SK-N-SH treated with all-trans-retinoic acid at 6 μM for 48 hours (cell line): Measurements from ENCODE around the gene THRAP3.

Experiments used
- ATAC-seq: fragments of 200-7000 bp; cut with Tn5 transposase; 3 replicates; pipeline ENCODE4 v1.9.1; 2020; ENCODE audit warnings: mild to moderate bottlenecking, moderate library complexity
- ARNTL ChIP-seq: fragments of 450-650 bp; formaldehyde crosslinking; IDR thresholded peaks from 2 replicates; pipeline ENCODE4 v1.5.0; 2020; ENCODE audit warnings: low read depth, mild to moderate bottlenecking, moderate library complexity, borderline replicate concordance
- BACH2 ChIP-seq: fragments of 250-450 bp; sonication (Bioruptor Pico); IDR thresholded peaks from 2 replicates; pipeline ENCODE4 v1.9.0; 2021; ENCODE audit warnings: mild to moderate bottlenecking, borderline replicate concordance
- CREB5 ChIP-seq: fragments of 250-450 bp; sonication (Bioruptor Pico); IDR thresholded peaks from 2 replicates; pipeline ENCODE4 v1.5.1; 2020; ENCODE audit warnings: low read depth, mild to moderate bottlenecking, moderate library complexity
- CSDC2 ChIP-seq: fragments of 250-450 bp; sonication (Bioruptor Pico); IDR thresholded peaks from 2 replicates; pipeline ENCODE4 v1.5.0; 2020; ENCODE audit warnings: mild to moderate bottlenecking, moderate library complexity
- CSRNP3 ChIP-seq: fragments of 250-450 bp; sonication (Bioruptor Pico); IDR thresholded peaks from 2 replicates; pipeline ENCODE4 v1.5.1; 2021; ENCODE audit warnings: mild to moderate bottlenecking, moderate library complexity
- ESRRG ChIP-seq: fragments of 250-450 bp; sonication (Bioruptor Pico); IDR thresholded peaks from 2 replicates; pipeline ENCODE4 v1.6.1; 2021; ENCODE audit warnings: mild to moderate bottlenecking
- GLIS3 ChIP-seq: fragments of 250-450 bp; sonication (Bioruptor Pico); IDR thresholded peaks from 2 replicates; pipeline ENCODE4 v1.5.0; 2020; ENCODE audit warnings: mild to moderate bottlenecking, moderate library complexity
- ISL1 ChIP-seq: fragments of 250-450 bp; sonication (Bioruptor Pico); IDR thresholded peaks from 2 replicates; pipeline ENCODE4 v2.1.2; 2022; ENCODE audit warnings: mild to moderate bottlenecking, moderate library complexity
- OSR1 ChIP-seq: fragments of 250-450 bp; sonication (Bioruptor Pico); IDR thresholded peaks from 2 replicates; pipeline ENCODE4 v1.8.0; 2022; ENCODE audit warnings: moderate library complexity, mild to moderate bottlenecking, inconsistent platforms
- PATZ1 ChIP-seq: fragments of 250-450 bp; sonication (Bioruptor Pico); IDR thresholded peaks from 2 replicates; pipeline ENCODE4 v1.8.0; 2020; ENCODE audit warnings: mild to moderate bottlenecking, moderate library complexity, borderline replicate concordance
- POU6F1 ChIP-seq: fragments of 250-450 bp; sonication (Bioruptor Pico); IDR thresholded peaks from 2 replicates; pipeline ENCODE4 v1.8.0; 2021; ENCODE audit warnings: low read depth, mild to moderate bottlenecking, moderate library complexity, borderline replicate concordance
- PPARA ChIP-seq: fragments of 250-450 bp; sonication (Bioruptor Pico); IDR thresholded peaks from 2 replicates; pipeline ENCODE4 v1.5.0; 2020; ENCODE audit warnings: mild to moderate bottlenecking, borderline replicate concordance
- RARB ChIP-seq: fragments of 250-450 bp; sonication (Bioruptor Pico); IDR thresholded peaks from 2 replicates; pipeline ENCODE4 v1.8.0; 2021; ENCODE audit warnings: mild to moderate bottlenecking, moderate library complexity
- SNAI2 ChIP-seq: fragments of 250-450 bp; sonication (Bioruptor Pico); IDR thresholded peaks from 2 replicates; pipeline ENCODE4 v1.5.0; 2020; ENCODE audit warnings: mild to moderate bottlenecking, moderate library complexity
- TCF4 ChIP-seq: fragments of 250-450 bp; sonication (Bioruptor Pico); IDR thresholded peaks from 2 replicates; pipeline ENCODE4 v1.8.0; 2021; ENCODE audit warnings: mild to moderate bottlenecking, moderate library complexity, borderline replicate concordance
- TOX ChIP-seq: fragments of 250-450 bp; sonication (Bioruptor Pico); IDR thresholded peaks from 2 replicates; pipeline ENCODE4 v1.8.0; 2021; ENCODE audit warnings: mild to moderate bottlenecking, moderate library complexity, borderline replicate concordance
- TSHZ2 ChIP-seq: fragments of 250-450 bp; sonication (Bioruptor Pico); IDR thresholded peaks from 2 replicates; pipeline ENCODE4 v1.5.0; 2020; ENCODE audit warnings: mild to moderate bottlenecking, moderate library complexity
- ZC3H10 ChIP-seq: fragments of 250-450 bp; sonication (Bioruptor Pico); IDR thresholded peaks from 2 replicates; pipeline ENCODE4 v1.5.1; 2021; ENCODE audit warnings: mild to moderate bottlenecking, moderate library complexity
- ZFP3 ChIP-seq: fragments of 250-450 bp; sonication (Bioruptor Pico); IDR thresholded peaks from 2 replicates; pipeline ENCODE4 v1.5.0; 2020; ENCODE audit warnings: mild to moderate bottlenecking, moderate library complexity
- ZFP30 ChIP-seq: fragments of 450-650 bp; formaldehyde crosslinking; IDR thresholded peaks from 2 replicates; pipeline ENCODE4 v1.5.0; 2022; ENCODE audit warnings: mild to moderate bottlenecking, moderate library complexity
- ZNF565 ChIP-seq: fragments of 450-650 bp; formaldehyde crosslinking; conservative IDR thresholded peaks from 2 replicates; pipeline ENCODE4 v1.5.0; 2020; ENCODE audit warnings: low read depth, mild to moderate bottlenecking, moderate library complexity
- ZNF70 ChIP-seq: fragments of 450-650 bp; formaldehyde crosslinking; IDR thresholded peaks from 2 replicates; pipeline ENCODE4 v1.5.0; 2020; ENCODE audit warnings: mild to moderate bottlenecking, moderate library complexity
- ZNF8 ChIP-seq: fragments of 450-650 bp; formaldehyde crosslinking; IDR thresholded peaks from 2 replicates; pipeline ENCODE4 v1.5.0; 2020; ENCODE audit warnings: mild to moderate bottlenecking, moderate library complexity

THRAP3 gene

GRCh38 chr1:36301220-36301619 lies 77.0 kb downstream of the THRAP3 start:
- TF ChIP-seq OSR1 (CRISPR knock-in tag) (no peak), CSDC2 (CRISPR knock-in tag) (no peak), CREB5 (no peak), ZFP30 (no peak), PATZ1 (CRISPR knock-in tag) (no peak), POU6F1 (CRISPR knock-in tag) (no peak), ESRRG (CRISPR knock-in tag) (no peak), TCF4 (CRISPR knock-in tag) (no peak), ZFP3 (no peak), ISL1 (CRISPR knock-in tag) (no peak), ZC3H10 (CRISPR knock-in tag) (no peak), ZNF8 (CRISPR knock-in tag) (no peak), BACH2 (CRISPR knock-in tag) (no peak), ZNF70 (CRISPR knock-in tag) (no peak), CSRNP3 (CRISPR knock-in tag) (no peak), RARB (CRISPR knock-in tag) (no peak), TSHZ2 (CRISPR knock-in tag) (no peak), ARNTL (CRISPR knock-in tag) (no peak)
- ATAC-seq: no peak

GRCh38 chr1:36303244-36303643 lies 79.0 kb downstream of the THRAP3 start:
- no peak for TF ChIP-seq BACH2 (CRISPR knock-in tag)
- TF ChIP-seq SNAI2 (CRISPR knock-in tag): no peak
- no peak for TF ChIP-seq ZNF70 (CRISPR knock-in tag)
- TF ChIP-seq TCF4 (CRISPR knock-in tag): no peak
- no peak for TF ChIP-seq ZFP3
- TF ChIP-seq ZC3H10 (CRISPR knock-in tag): no peak
- TF ChIP-seq ISL1 (CRISPR knock-in tag): no peak
- TF ChIP-seq GLIS3: no peak
- no peak for TF ChIP-seq TOX
- TF ChIP-seq CSRNP3 (CRISPR knock-in tag): no peak
- TF ChIP-seq ZFP30: no peak
- TF ChIP-seq ZNF565 (CRISPR knock-in tag): no peak
- no peak for TF ChIP-seq ESRRG (CRISPR knock-in tag)
- no peak for TF ChIP-seq CSDC2 (CRISPR knock-in tag)
- no peak for TF ChIP-seq PPARA (CRISPR knock-in tag)
- TF ChIP-seq POU6F1 (CRISPR knock-in tag): no peak
- no peak for ATAC-seq
